Measurements from ENCODE around the gene PLCG2.

- no peak for TF ChIP-seq EZH2 (IDR thresholded peaks at IDR 0.05)
- no peak for TF ChIP-seq POLR2AphosphoS5 (IDR thresholded peaks at IDR 0.05; ENCODE audit: borderline replicate concordance, low read depth, low read length)
- no peak for TF ChIP-seq FOXP2 (optimal IDR thresholded peaks at IDR 0.05; ENCODE audit: control extremely low read depth, extremely low read length, insufficient read depth)
These were observed 157.3 kb downstream of the PLCG2 start for GRCh38 chr16:81936209-81937000.

Data from SK-N-MC (cell line).